HepG2 (cell line): ENCODE data around the gene TTBK1. TPM values are rescaled to one million over a fixed set of nuclear protein-coding genes. Genes with fewer than 3 reads are reported as not detected.

ENCODE experiments used
- ATAC-seq: fragments of 200-7000 bp; cut with Tn5 transposase; 3 replicates; pipeline ENCODE4 v1.9.1; 2020; ENCODE audit warnings: mild to moderate bottlenecking, moderate library complexity
- BruUV-seq: library from RNA; stranded (reverse); fragments of 400-500 nt; replicated peaks from 2 replicates; lab custom pipeline; 2021; lab: Mats Ljungman, UMichigan
- CTCF ChIA-PET: fragments of 300-600 bp; formaldehyde crosslinking; extraction: SDS; loops from one replicate; lab custom pipeline; 2021; ENCODE audit warnings: low total read pairs, inconsistent platforms, low intra/inter-chr PET ratio; lab: Yijun Ruan, JAX
- POLR2A ChIA-PET: fragments of 350-600 bp; sonication (Branson Sonifier 250); formaldehyde crosslinking; loops from one replicate; lab custom pipeline; 2020; ENCODE audit warnings: antibody characterized with exemption, inconsistent platforms; lab: Yijun Ruan, JAX
- DNase-seq: peaks from one replicate; pipeline ENCODE4 v3.0.0-alpha.2; 2015; ENCODE audit warnings: low spot score
- FAIRE-seq: peaks from 3 replicates; lab custom pipeline; 2011; peaks lifted over from hg19 to GRCh38; lab: Jason Lieb, UNC
- H2AFZ ChIP-seq: one replicate; pipeline ENCODE4 v1.6.1; 2011; ENCODE audit warnings: low read length, inconsistent platforms
- H3K27ac ChIP-seq: fragments of 300-600 bp; 3 replicates; pipeline ENCODE4 v1.8.0; 2011; ENCODE audit warnings: mixed run types, mild to moderate bottlenecking, mixed read lengths, low read length, inconsistent platforms; ENCODE audit not compliant: insufficient read depth; ENCODE audit errors: extremely low read length
- H3K27me3 ChIP-seq, 2 experiments: fragments of 200-600 bp in 1 of 2; 2 replicates in 1 of 2; 3 replicates in 1 of 2; pipeline versions ENCODE4 v1.6.0 to v1.8.0; 2011; ENCODE audit warnings: low read length in 2 of 2, mild to moderate bottlenecking in 2 of 2, moderate library complexity in 2 of 2, inconsistent platforms in 1 of 2; ENCODE audit not compliant: insufficient read depth in 2 of 2, control insufficient read depth in 1 of 2
- H3K36me3 ChIP-seq, 2 experiments: fragments of 200-600 bp in 1 of 2; replicated peaks in 1 of 2; 2 replicates in 1 of 2; 3 replicates in 1 of 2; pipeline versions ENCODE4 v1.5.1 to v1.8.0; 2011; ENCODE audit warnings: low read length in 2 of 2, inconsistent platforms in 1 of 2; ENCODE audit not compliant: insufficient read depth in 2 of 2, control insufficient read depth in 1 of 2
- H3K4me1 ChIP-seq: 2 replicates; pipeline ENCODE4 v1.5.1; 2012; ENCODE audit warnings: low read length, inconsistent platforms; ENCODE audit not compliant: insufficient read depth
- H3K4me2 ChIP-seq: 2 replicates; pipeline ENCODE4 v1.6.0; 2011; ENCODE audit warnings: low read depth, low read length, inconsistent platforms
- H3K4me3 ChIP-seq, 3 experiments: fragments of 200-600 bp in 1 of 3; sonication (generic), shearing (Covaris generic) in 1 of 3; replicated peaks in 1 of 3; 2 replicates each; pipeline ENCODE4 v1.5.1; 2011 to 2016; ENCODE audit warnings: low read length in 3 of 3, inconsistent platforms in 2 of 3, low read depth in 2 of 3, mild to moderate bottlenecking in 2 of 3, control low read depth in 1 of 3, mixed read lengths in 1 of 3; ENCODE audit not compliant: insufficient read depth in 1 of 3
- H3K79me2 ChIP-seq: one replicate; pipeline ENCODE4 v1.6.1; 2011; ENCODE audit warnings: low read length, inconsistent platforms; ENCODE audit not compliant: insufficient read depth
- H3K9ac ChIP-seq: 2 replicates; pipeline ENCODE4 v1.6.0; 2011; ENCODE audit warnings: mild to moderate bottlenecking, low read depth, low read length, inconsistent platforms; ENCODE audit not compliant: insufficient read depth
- H3K9me3 ChIP-seq: 2 replicates; pipeline ENCODE4 v1.5.1; 2012; ENCODE audit warnings: mild to moderate bottlenecking, low read length
- H4K20me1 ChIP-seq: 2 replicates; pipeline ENCODE4 v1.6.0; 2011; ENCODE audit warnings: inconsistent platforms, mild to moderate bottlenecking, low read length, moderate library complexity; ENCODE audit not compliant: insufficient read depth
- DMTF1 ChIP-seq: sonication (generic); formaldehyde crosslinking; IDR thresholded peaks from 2 replicates; pipeline ENCODE4 v1.4.0; 2020; ENCODE audit warnings: mild to moderate bottlenecking, missing genetic modification reagents
- E2F5 ChIP-seq: sonication (generic); formaldehyde crosslinking; conservative IDR thresholded peaks from 2 replicates; pipeline ENCODE4 v1.4.0; 2020; ENCODE audit warnings: missing genetic modification reagents
- KDM4B ChIP-seq: sonication (generic); formaldehyde crosslinking; IDR thresholded peaks from 2 replicates; pipeline ENCODE4 v1.4.0; 2020; ENCODE audit warnings: missing genetic modification reagents
- MIER2 ChIP-seq: IDR thresholded peaks from 2 replicates; pipeline ENCODE4 v1.6.1; 2016; ENCODE audit warnings: missing biosample characterization, missing genetic modification reagents
- NONO ChIP-seq, 2 experiments: fragments of 450-650 bp in 1 of 2; sonication (generic) in 1 of 2; formaldehyde crosslinking in 1 of 2; IDR thresholded peaks in 1 of 2; conservative IDR thresholded peaks in 1 of 2; 2 replicates each; pipeline versions ENCODE4 v1.6.1 to v1.8.0; 2017 to 2022; ENCODE audit warnings: mild to moderate bottlenecking in 1 of 2, missing genetic modification reagents in 1 of 2, moderate library complexity in 1 of 2
- TCF7 ChIP-seq: sonication (generic); IDR thresholded peaks from 2 replicates; pipeline ENCODE4 v1.6.1; 2016; ENCODE audit warnings: antibody characterized with exemption, low read depth
- ZBTB34 ChIP-seq: sonication (generic); formaldehyde crosslinking; IDR thresholded peaks from 2 replicates; pipeline ENCODE4 v1.8.0; 2022; ENCODE audit warnings: mild to moderate bottlenecking, missing genetic modification reagents
- ZNF136 ChIP-seq: sonication (generic); formaldehyde crosslinking; IDR thresholded peaks from 2 replicates; pipeline ENCODE4 v1.8.1; 2022; ENCODE audit warnings: low read depth, mild to moderate bottlenecking, moderate library complexity, missing genetic modification reagents
- ZNF256 ChIP-seq: sonication (generic); formaldehyde crosslinking; conservative IDR thresholded peaks from 2 replicates; pipeline ENCODE4 v1.4.0; 2020; ENCODE audit warnings: missing genetic modification reagents
- ZNF496 ChIP-seq: sonication (generic); formaldehyde crosslinking; IDR thresholded peaks from 2 replicates; pipeline ENCODE4 v1.8.1; 2023; ENCODE audit warnings: mild to moderate bottlenecking, moderate library complexity, missing genetic modification reagents; ENCODE audit not compliant: insufficient replicate concordance
- ZNF574 ChIP-seq: sonication (generic); formaldehyde crosslinking; IDR thresholded peaks from 2 replicates; pipeline ENCODE4 v1.4.0; 2020; ENCODE audit warnings: missing genetic modification reagents
- ZNF614 ChIP-seq: IDR thresholded peaks from 2 replicates; pipeline ENCODE4 v1.6.1; 2018; ENCODE audit warnings: missing biosample characterization, missing genetic modification reagents, inconsistent platforms, borderline replicate concordance
- ZNF704 ChIP-seq: sonication (generic); formaldehyde crosslinking; IDR thresholded peaks from 2 replicates; pipeline ENCODE4 v1.8.1; 2023; ENCODE audit warnings: mild to moderate bottlenecking, inconsistent platforms, moderate library complexity, missing genetic modification reagents, borderline replicate concordance
- WGBS: methylation state at CpG from one replicate; pipeline ENCODE4 v1.1.6; 2017; ENCODE audit warnings: low lambda C conversion rate; 5-methylcytosine and 5-hydroxymethylcytosine counted together
- in situ Hi-C: cut with HindIII; loops from 2 replicates; pipeline ENCODE4 v1.10.0; 2017; ENCODE audit warnings: low pct_unique_long_range_greater_than_20kb; ENCODE audit not compliant: extremely low pct_ligation_motif_present
- intact Hi-C: fragments of 100-400 bp; cut with micrococcal nuclease; formaldehyde crosslinking; loops from one replicate; pipeline ENCODE4 v1.10.0; 2022; ENCODE audit not compliant: unreplicated experiment
- polyA plus RNA-seq, 8 experiments: library from polyadenylated mRNA; depleted of rRNA in 3 of 8; stranded (reverse) in 7 of 8; unstranded in 1 of 8; fragments of >200 nt; fragmentation: Illumina TruSeq in 4 of 8; extraction: Trizol in 4 of 8; gene quantifications; 2 replicates each; pipeline versions ENCODE4 v1.2.1 to v1.2.3, GENCODE V29; 2011 to 2016; ENCODE audit warnings: low read depth in 4 of 8, missing spikeins in 1 of 8, mixed read lengths in 1 of 8; ENCODE audit not compliant: insufficient read depth in 1 of 8
- total RNA-seq, 5 experiments: library from RNA; depleted of rRNA; stranded (reverse); fragments of >200 nt; fragmentation: Illumina TruSeq; extraction: Trizol; gene quantifications; 2 replicates each; pipeline ENCODE4 v1.2.3, GENCODE V29; 2016; ENCODE audit warnings: low read depth in 1 of 5

The TTBK1 gene
- total and polyA plus RNA-seq, 2 of the 13 experiments (the other 11 are each of a cell fraction or from before 2014, with no cell fraction given) = 0.24 to 0.33 TPM

GRCh38 chr6:43286980-43287716, 43.9 kb downstream of the TTBK1 start:
- Histone ChIP-seq H3K9me3 (no peaks in the 10 kb centered on the region), H3K4me1 (peaks cover 74% of the 10 kb centered on the region), H3K4me2 (peak overlapping the region; percentile 64), H3K36me3 (no peaks in the 10 kb centered on the region), H3K27me3 (no peaks in the 10 kb centered on the region), H3K4me3 (peak overlapping the region in 1 of 3 experiments; percentile 42; a peak in 1 of 6 replicates), H3K27ac (peak overlapping the region; percentile 72), H4K20me1 (no peaks in the 10 kb centered on the region), H3K79me2 (no peaks in the 10 kb centered on the region), H3K9ac (peak overlapping the region; percentile 68), H2AFZ (no peak overlapping the region)
- ATAC-seq (peak; percentile 57), DNase-seq (peak; percentile 71), FAIRE-seq (peak; percentile 44)
- 42% methylated on average over 8 of the region's 10 CpGs for WGBS
- intact Hi-C loops (loop anchor here (1.0 kb wide), 1 partner anchor 24 kb away; no protein-coding TSS in a partner anchor), in situ Hi-C loops (no loop called here)
- ChIA-PET POLR2A (interaction anchor here (0.6 to 8.3 kb wide), 11 partner anchors 11 to 408 kb away, joined by 3 to 314 read pairs (median 4); partner anchors contain the start of genes DNPH1, RPL7L1, SLC22A7 and ZNF318), CTCF (interaction anchor here (0.8 to 2.8 kb wide), 2 partner anchors 21 to 24 kb away, joined by 4 to 23 read pairs; no protein-coding TSS in a partner anchor)
- no TSS peak for BruUV-seq
- no peak for TF ChIP-seq NONO (IDR thresholded peaks at IDR 0.05)
- no peak for TF ChIP-seq NONO (CRISPR knock-in tag; conservative IDR thresholded peaks at IDR 0.05)
- TF ChIP-seq KDM4B (CRISPR knock-in tag) = 0 out of 2 replicates have a peak, but pooled peaks have one; percentile 20
- TF ChIP-seq TCF7 = no peak
- TF ChIP-seq DMTF1 (CRISPR knock-in tag) = 0 out of 2 replicates have a peak, but pooled peaks have one; percentile 27
- no peak for TF ChIP-seq ZNF704
- no peak for TF ChIP-seq ZBTB34 (CRISPR knock-in tag)
- TF ChIP-seq ZNF136 (CRISPR knock-in tag) = no peak
- no peak for TF ChIP-seq ZNF496
- no peak for TF ChIP-seq MIER2 (CRISPR knock-in tag)
- no peak for TF ChIP-seq ZNF574
- 0 out of 2 replicates have a peak, but pooled peaks have one; percentile 37 for TF ChIP-seq ZNF256 (CRISPR knock-in tag)
- TF ChIP-seq E2F5 (CRISPR knock-in tag) = 0 out of 2 replicates have a peak, but pooled peaks have one; percentile 48
- TF ChIP-seq ZNF614 (CRISPR knock-in tag) = no peak
